Measurements from ENCODE around the gene COL4A2. TPM values are rescaled to one million over a fixed set of nuclear protein-coding genes. Genes with fewer than 3 reads are reported as not detected.
"Not testable (repeated sequence)": the region's sequence is repeated elsewhere in the genome, so short reads cannot be mapped to it uniquely, and the experiment has no call there.

Gene COL4A2
- total RNA-seq, 1 donor from 2014 or later: 785 TPM

DNA sequence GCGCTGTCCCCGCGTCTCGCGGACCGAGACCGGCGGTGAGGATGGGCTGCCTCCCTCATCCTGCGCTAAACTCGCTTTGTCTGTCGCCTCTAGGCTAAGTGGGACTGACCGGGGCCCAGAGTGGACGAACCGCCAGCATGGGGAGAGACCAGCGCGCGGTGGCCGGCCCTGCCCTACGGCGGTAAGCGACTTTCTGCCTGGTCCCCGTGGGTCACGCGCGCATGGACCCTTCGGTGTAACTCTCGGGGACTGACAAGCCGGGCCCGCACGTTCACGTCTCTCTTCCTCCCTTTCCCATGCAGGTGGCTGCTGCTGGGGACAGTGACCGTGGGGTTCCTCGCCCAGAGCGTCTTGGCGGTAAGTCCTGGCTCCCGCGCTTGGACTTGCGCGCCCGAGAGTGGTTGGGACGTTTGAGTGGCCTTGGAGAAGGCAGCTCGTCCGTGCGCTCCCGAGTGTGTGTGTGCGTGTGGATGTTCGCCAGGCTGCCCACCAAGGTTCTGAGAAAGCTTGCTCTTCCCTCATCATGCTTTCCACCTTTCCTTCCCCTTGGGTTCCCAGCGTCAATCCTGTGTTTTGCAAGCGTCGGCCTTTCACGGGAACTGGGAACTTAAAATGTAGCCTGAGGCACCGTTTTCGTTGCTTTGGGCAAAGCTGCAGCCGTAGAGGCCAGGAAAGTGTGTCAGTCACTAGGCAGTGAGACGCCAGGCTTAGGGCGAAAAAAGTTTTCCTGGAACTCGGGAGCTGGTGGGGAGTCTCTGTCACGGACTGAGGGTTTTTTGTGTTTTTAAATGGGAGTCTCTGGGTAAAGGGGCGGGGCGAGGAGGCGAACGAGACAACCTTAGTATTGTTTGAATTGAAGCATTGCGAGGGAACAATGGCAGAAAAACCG lies 927 bp downstream of the COL4A2 start:
- peak; percentile 81 for DNase-seq

DNA sequence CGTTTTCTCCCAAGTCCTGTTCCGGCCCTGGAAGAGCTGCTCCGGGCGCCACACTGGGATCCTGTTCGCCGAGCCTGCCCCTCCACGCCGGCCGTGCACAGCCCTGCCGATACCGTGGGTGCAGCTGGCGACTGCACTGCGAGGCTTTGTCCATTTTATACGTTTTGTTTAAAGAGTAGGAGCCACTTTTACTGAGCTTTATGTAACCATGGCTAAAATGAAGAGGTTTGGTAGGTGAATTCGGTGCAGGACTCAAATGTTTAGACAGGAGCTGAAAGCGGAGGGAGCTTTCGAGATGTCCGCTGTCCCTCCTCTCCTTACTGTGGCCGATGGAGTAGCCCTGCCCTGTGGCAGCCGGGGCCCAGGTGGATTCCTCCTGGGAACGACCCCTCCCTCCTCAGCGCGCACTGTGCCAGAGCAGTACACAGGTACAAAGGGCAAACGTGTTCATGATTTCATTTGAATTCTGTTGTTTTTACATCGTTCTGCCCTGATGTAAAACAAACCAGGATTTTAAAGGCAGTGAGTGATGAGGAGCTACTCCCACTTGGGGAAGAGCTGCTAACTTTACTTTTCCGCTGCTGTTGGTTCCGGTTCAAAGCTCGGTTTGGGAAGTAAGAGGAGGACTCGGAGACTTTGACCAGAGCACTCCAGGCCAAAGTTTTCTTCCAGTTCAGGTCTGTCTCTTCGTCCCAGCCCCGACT lies 1.7 kb downstream of the COL4A2 start:
- no peak for DNase-seq

- DNase-seq: no peak
Measured at GRCh38 chr13:110309661-110310524, 2.8 kb downstream of the COL4A2 start.

DNA sequence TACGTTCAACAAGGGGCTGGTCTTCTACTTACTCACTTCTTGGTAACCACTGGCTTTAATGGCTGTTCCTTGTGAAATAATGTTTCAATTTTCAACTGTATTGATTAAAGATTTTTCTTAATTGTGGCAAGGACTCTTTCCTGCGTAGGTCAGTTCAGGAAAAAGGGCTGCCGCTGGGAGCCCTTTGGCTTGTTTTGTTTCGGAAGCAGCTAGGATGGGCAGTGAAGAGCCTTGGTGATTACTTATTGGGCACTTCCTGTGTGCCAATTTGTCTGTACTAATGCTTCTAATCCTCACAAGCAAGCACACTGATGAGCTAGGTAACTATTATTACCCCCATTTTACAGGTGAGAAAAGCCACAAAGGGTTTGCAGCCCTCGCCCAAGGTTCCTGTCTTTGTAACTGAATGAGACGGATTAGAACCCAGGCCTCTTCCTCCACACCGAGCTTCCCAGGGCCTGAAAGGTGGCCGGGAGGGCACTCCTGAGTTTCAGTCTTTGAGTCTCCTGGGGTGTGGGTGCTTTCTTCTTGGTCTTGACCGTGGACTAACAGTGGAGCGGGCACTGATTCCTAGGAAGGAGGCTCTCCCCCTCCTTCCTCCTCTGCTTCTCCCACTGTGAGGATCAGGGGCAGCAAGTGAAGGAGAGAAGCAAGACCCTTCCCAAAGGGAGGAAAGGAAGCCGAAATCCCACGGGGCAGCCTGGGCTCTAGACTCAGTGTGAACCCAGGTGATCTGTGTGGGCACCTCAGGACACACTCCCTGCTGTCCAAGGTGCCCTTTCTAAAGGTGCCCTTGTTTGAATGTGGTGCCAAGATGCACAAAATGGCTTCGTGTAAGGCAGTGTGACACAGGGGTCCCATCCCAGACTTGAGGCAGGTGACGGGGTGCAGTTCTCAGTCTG lies 3.7 kb downstream of the COL4A2 start:
- no peak for DNase-seq

DNA sequence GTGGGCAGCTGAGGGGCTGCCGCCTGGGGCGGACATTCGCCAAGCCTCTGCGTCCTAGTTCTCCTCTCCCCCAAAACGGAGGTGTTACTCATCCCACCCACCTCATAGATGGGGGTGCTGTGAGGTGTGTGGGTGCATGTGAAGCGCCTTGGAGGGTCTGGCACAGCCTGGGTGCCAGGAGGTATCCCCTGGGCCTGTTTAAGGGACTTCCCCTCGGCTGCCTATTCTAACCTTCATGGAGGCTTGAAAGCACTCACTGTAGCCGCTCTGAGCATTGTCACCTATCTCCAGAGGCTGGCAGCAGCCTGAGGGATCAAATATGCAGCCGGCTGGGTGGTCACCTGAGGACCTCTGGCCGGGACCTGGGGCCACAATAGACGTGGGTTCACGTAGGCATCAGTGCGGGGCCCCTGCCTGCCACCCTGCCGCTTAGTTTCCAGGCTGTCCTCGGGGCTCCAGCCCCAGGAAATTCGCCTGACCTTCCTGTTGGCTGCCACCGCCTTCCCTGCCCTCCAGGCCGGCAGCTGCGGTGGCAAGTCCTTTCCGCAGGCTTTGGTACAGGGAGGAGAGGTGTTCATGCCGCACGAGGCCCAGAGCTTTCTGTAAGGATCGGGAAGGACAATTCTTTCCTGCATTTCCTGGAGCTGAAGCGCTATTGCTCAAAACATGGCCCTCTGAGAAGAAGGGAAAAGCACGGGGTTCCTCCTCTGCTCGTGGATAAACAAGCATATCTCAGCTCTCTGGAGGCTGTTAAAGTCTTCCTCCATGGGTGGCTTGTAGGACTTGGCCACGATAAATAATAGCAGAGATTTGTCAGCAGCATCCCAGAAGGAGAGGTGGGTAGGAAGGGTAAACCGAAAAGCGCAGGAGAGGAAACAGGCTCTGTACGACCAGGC lies 4.6 kb downstream of the COL4A2 start:
- DNase-seq: no peak

DNA sequence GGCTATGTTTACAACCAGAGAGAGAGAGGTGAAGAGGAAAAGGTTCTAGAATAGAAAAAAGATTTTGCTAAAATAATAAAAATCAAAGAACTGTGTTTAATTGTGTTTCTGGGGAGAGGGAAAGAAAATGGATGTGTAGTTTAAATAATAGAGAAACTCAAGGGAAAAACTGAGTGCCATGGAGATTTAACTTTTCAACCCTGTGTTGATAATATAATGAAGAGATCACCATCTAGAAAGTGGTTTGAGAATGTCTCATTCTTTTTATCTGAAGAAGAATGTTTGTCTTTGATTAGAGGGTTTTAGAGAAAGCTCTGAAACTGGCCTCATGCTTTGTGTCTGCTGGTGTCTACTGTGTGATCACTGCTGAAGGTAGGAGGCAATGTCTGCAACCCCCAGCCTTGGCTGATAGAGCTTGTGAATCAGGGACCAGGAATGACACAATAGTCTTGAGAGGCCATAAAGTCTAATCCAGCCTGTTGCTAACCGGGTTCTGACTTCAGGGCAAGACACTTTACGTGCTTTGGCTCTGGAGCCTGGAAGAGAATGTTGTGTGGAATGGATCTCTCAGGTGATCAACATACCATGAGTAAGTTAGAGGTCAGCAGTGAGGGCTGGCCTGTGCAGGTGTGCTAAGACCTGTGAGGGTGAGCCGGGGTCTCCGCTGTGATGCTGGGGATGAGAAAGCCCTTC lies 5.4 kb downstream of the COL4A2 start:
- no peak for DNase-seq

DNA sequence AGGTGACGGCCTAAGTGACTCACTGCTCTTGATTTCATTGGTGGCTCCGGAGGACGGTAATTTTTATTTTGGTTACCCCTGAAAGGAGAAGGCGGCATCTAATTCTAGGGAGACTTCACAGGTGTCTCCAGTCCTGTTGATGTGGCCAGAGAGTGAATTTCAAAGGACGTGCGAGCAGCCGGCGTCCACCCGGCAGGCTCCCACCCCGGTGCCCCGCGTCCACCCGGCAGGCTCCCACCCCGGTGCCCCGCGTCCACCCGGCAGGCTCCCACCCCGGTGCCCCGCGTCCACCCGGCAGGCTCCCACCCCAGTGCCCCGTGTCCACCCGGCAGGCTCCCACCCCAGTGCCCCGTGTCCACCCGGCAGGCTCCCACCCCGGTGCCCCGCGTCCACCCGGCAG lies 6.2 kb downstream of the COL4A2 start:
- not testable (repeated sequence) for DNase-seq

GRCh38 chr13:110313733-110314132 lies 6.6 kb downstream of the COL4A2 start:
- not testable (repeated sequence) for DNase-seq

- DNase-seq: no peak
Measured at GRCh38 chr13:110314516-110315245, 7.6 kb downstream of the COL4A2 start.

DNA sequence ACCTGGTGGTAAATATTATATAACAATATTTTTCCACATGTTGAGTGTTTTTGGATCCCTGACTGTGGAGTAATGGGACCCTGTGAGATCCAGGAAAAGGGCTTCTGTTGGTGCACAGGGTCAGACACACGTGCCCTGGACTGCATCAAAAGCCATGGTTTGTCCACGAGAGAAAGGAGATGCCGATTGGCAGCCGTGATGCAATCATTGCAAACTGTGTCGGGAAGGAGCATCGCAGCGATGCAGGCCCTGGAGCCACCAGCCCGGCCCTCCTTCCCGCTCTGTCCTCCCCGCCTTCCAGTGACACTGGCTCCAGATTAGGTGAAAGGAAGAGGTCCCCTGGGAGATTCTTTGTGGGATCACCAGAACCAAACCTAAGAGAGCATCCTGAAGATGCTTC lies 9.1 kb downstream of the COL4A2 start:
- no peak for DNase-seq

DNA sequence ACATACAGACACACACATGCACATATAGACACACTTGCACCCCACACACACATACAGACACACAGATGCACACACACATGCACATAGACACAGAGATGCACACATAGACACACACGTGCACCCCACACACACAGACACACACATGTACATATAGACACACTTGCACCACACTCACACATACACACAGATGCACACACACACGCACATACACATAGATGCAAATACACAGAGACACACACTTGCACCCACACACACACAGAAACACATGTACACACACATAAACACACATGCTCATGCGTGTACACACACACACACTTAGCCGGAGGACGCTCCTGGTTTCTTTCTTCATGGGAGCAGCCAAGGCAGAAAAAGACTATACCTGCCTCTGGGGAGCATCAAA lies 10.0 kb downstream of the COL4A2 start:
- DNase-seq: no peak

- DNase-seq: no peak
Measured at GRCh38 chr13:110317496-110318195, 10.6 kb downstream of the COL4A2 start.

- DNase-seq: no peak
Measured at GRCh38 chr13:110318920-110319319, 11.8 kb downstream of the COL4A2 start.

DNA sequence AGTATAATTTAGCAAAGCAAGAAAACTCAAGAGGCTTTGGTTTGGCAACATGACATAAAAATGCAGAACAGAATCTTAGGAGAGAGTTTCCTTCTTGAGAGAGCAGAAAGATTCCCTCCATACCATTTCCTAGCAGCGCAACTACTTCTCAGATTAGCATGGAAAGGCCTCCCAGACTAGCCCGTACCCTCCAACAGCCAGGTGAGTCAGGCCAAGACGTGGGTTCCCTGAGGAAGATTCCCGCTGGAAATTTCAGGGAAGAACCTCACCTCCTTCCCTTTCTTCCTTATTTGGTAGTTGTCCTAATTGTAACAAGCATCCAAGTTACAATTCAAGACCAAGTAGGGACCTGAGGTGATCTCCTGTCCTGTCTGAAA lies 12.3 kb downstream of the COL4A2 start:
- DNase-seq: no peak

DNA sequence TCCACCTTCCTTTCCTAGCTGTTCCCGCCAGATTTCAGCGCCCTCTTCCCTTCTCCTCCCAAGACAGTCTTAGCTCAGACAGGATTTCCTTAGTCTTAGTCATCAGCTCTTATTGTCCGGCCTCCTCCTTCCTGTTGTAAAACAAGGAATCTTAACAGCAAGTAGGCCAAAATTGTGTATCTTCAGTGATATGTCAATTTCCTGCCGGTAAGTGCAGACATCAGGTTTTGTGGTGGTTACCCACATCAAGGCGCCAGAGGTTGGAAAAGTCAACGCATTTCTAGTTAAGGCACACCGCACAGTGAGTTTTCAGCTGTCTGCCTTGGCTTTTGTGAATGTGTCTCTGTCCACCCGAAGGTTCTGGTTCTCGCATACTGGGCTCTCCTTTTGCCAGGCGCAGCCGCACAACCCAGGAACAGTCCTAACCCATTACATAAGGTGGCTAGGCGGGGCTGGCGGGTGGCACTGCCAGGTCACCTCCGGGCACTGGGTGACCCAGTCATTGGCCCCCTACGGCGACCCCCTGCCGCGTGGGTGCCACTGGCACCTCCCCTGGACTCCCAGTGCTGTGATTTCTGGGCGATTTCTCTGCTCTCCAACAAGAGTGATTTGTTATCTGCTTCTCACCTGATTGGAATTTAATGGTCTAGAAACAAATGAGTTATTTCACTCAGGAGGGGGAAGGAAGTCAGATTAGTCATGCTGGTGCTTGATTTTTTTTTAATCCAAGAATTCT lies 12.9 kb downstream of the COL4A2 start:
- DNase-seq: no peak

DNA sequence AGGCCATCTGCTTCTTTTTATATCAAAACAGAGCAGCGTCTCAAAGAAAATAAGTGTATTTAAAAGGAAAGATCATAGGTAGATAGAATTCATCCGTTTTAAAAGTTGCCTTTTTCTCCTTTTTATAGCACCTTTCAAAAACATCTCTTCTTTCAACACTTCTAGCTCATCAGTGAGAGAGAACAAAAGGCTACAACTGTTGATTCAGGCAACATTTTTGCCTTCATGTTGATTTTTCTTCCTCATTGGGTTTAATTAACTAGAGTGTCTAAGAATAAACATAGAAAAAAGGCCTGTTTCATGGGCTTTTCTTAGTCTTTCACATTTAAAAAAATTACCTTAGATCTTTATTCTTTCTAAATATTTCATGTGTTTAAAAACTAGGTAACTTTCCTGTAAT lies 13.6 kb downstream of the COL4A2 start:
- DNase-seq: no peak

DNA sequence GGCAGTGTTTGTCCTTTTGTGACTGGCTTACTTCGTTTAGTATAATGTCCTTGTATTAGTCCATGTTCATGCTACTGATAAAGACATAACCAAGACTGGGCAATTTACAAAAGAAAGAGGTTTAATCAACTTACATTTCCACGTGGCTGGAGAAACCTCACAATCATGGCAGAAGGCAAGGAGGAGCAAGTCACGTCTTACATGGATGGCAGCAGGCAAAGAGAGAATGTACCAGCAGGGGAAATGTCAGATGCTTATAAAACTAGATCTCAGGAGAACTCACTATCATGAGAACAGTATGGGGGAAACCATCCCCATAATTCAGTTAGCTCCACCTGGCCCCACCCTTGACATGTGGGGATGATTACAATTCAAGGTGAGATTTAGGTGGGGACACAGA lies 14.5 kb downstream of the COL4A2 start:
- not testable (repeated sequence) for DNase-seq
